ENCODE measurements around the gene MRNIP. TPM values are rescaled to one million over a fixed set of nuclear protein-coding genes. Genes with fewer than 3 reads are reported as not detected.
A peak's percentile ranks its signal among the peaks of the same experiment; 100 is the strongest.

Gene MRNIP
- total RNA-seq, 1 donor from 2014 or later, result 12.8 TPM

DNA sequence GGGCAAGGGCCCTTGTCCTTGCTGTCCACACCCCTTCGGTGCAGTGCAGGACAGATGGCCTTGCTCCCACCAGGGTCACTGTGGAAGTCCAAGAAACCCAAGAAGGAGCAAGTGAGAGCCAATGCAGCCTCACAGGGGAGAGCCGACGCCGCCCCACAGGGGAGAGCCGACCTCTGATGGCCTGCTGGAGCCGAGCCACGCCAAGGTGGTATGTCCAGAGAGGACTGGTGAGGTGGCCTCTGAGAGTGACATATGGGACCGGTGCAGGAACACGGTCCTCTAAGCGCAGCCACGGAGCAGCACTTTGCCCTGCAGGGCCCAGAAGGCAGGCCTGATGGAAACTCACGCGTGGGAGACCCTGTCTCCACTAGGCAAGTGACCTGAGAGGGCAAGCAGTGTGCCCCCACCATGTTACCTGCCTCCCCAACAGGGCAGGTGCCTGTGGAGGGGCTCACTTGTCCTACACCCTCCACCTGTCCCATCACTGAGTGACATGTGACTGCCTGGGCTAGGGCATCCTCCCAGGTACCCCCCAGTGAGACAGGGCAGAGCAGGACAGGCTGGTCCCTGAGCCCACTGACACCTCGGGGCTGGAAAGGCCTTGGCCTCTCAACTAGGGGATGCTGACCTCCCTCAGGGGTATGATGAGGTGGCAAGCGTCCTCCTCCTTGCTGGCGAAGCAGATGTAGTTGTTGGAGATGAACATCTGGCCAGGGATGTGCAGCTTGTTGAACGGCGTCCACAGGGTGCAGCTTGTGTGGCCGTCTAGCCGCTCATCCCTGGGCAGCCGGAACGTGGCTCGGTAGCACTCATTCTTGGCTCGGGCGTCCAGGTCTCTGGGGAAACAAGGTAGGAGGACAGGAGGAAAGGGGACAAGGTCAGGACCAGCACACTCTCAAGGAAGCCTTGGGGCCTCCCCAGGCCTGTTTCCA, 32.4 kb upstream of the MRNIP start:
- ATAC-seq (no peak), DNase-seq (ENCODE audit: low spot score) (no peak)

DNA sequence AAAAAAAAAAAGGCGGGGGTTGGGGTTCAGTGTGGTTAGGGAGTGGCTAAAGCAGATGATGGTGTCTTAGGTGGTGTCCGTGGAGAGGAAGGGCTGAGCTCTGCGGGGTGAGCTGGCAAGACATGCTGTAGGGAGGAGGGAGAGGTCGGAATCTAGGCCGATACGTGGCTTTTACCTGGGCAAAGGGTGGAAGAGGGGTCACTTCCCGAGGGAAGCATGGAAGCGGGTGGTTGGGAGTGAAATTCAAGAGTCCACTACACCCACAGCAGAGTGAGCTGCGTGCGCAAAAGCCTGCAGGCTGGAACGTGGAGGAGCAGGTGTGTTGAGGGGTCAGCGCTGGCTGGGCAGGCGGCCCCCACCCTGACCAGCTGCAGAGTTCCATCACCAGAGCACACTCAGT, 31.3 kb upstream of the MRNIP start:
- DNase-seq (ENCODE audit: low spot score) (no peak), ATAC-seq (no peak)

DNA sequence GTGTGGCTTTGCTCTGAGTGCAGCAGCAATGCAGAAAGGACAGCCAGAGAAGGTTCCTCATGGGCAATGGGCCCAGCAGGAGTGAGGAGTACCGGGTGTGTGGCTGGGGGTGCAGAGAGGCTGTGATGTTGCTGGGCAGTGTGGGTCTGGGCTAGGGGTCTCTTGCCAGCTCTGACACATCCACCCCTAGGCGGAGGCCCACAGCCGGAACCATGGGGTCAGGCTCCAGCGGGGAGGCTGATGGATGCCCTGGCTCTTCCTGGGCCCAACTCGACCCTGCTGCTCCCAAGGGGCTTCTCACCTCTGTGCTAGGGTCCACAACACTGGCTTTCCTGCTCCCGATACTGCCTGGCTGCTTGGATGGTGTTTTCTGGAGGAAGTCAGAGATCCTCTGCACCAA, 29.2 kb upstream of the MRNIP start:
- ATAC-seq (no peak), DNase-seq (ENCODE audit: low spot score) (no peak)

DNA sequence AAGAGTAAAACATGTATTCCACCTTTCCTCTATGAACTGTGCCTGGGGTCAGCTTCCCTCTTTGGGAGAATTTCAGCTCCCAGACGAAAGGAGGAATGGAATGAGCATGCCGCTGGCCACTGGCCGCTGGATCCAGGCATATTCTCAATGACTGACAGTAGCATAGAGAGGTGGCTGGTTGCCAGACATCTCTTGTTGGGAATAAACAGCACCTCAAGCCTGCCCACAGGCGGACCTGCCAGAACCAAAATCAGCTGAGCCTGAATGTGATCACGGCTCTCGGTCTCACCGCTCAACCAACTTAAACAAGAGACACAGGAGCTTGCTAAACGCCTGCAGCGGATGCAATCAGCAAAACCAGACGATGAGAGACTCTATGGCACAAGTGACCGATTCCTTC, 28.5 kb upstream of the MRNIP start:
- DNase-seq (ENCODE audit: low spot score) (no peak), ATAC-seq (no peak)

DNA sequence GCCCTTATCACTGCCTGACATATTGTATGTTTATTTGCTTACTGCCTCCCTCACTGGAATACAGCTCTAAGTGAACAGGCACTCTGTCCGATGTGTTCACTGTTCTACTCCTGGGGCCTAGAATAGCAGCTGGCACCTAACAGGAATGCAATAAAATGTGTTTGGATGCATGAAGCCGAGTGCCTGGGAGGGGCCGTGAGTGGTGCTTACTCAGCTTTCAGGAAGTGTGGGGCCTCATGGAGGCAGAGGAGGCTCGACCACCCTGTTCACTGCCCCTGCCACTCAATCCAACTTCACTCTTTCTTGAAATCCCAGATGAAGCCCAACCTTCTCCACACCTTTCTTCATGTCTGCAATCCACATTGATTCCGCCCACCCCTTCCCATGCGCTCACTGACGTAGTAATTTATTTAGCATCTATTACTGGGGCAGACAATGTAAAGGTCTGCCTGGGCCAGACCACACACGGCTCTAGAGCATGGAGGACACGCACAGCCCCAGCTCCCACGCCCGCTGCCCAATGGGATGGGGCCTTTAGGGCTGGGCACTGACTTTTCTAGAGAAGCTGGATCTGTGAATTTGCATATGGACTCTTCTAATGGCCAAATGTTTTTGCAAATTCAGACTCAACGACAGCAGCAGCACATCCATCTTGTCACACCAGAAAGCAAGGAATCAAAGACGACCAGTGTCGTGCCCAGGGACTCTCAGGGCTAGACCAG, 27.7 kb upstream of the MRNIP start:
- DNase-seq (ENCODE audit: low spot score) (no peak), ATAC-seq (no peak)

DNA sequence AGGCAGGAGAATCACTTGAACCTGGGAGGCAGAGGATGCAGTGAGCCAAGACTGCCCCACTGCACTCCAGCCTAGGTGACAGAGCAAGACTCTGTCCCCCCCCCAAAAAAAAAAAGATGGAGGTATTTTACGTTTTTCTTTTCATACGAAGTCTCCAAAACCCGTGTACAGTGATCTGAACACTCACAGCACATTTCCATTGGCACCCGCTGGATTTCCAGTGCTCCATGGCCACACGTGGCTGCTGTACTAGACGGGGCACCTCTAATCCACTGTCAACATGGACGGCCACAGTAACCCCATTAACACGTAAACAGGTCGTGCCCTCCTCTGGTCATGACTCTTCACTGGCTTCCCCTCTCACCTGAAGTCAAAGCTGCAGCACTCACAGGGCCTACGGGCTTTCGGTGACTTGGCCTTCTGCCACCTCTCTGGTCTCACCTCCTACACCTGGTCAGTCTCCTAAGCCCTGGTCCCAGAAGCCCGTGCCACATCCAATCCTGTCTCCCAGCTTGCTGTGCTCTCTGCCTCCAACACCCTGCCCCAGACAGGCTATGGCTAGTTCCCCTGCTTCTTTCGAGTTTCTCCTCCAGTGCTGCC, 27.0 kb upstream of the MRNIP start:
- ATAC-seq (no peak), DNase-seq (ENCODE audit: low spot score) (no peak)

DNA sequence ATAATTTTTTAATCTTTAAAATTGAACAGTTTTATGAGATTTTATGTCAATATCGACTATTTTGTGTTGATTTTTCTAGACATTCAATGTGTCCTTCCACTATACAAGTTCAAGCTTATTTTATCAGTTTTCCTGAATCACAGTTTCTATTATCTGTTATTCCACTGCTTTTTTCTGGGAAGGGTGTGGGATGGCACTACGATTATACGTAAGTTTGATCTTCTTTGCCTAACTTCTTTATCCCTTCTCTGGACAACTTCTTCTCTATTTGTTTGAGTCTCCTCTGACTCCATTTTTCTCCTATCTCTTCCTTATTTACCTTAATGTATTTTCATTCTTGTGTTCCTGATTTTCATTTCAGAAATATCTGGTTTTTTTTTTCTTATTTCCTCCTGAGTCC, 24.5 kb upstream of the MRNIP start:
- ATAC-seq (no peak), DNase-seq (ENCODE audit: low spot score) (no peak)

DNA sequence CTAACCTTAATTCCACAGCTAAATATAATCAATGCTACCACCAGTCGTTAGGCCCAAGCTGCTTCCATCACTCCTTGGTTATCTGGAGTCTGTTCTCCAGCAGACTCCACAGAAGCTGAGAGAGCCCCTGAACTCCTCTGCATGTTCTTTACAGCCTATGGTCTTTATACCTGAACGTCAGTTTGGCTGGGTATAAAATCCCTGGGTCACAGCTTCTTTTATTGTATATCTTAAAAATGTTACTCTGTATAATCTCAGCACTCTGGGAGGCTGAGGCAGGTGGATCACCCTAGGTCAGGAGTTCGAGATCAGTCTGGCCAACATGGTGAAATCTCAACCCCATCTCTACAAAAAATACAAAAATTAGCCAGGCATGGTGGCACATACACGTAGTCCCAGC, 23.7 kb upstream of the MRNIP start:
- no peak for DNase-seq (ENCODE audit: low spot score)
- no peak for ATAC-seq

DNA sequence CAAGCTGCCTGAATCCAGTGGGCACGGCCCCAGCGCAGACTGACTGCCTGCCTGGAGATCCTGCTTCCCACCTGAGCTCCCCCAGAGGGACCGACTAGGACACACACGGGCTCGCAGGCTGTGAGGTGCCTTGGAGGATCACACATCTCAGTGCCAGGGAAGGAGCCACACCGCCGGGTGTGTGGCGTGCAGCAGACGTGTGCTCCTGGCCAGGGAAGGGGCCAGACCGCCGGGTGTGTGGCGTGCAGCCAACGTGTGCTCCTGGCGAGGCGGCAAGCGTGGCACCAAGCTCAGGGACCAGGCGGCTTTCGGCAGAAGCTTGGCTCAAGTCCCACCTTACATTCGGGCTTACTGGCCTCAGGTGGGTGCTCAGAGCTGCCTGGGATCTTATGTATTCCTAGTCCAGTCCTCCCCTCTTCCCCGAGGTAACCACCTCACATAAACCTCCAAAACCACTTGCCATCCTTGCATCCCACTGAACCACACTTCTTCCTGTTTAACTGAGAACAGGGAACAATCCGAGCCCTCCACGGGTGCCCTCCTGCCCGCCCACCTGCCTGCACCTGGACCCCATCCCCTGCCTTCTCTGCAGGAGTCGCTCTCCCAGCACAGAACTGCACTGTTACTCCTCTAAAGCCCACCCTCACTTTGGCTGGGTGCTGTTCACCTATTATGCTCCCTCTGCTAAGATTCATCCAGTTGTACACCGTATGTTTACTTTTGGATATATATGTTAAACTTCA, 22.4 kb upstream of the MRNIP start:
- ATAC-seq, result no peak

DNA sequence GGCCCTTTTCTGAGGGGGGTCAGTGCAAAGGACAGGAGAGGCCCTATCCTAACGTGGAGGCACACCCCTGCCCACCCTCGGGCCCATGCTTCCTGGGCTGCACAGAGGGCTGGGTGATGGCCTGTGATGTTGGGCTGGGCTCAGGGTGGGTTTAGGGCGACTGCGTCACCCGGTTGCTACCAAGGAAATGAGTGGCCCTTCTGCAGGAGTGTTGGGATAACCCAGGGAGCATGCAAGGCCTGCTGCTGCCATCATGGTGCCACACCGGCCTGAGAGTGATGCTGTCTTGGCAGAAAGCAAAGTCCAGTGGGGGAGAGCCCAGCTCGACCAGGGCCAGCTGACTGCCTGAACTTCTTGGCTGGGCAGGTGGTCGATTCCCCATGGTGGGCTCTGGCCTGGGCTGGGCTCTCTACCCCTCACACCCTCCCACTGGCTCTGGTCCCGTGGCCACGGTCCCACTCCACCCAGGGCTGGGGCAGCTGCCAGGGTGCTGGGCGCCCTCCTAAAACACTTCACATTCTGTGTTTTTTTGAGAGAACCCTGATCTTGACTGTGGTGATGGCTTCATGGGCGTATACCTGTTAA, 21.5 kb upstream of the MRNIP start:
- DNase-seq (ENCODE audit: low spot score) (no peak), ATAC-seq (peak; percentile 11)

More for the DNA sequence above, 22.4 kb upstream of the MRNIP start:
- no peak for DNase-seq (ENCODE audit: low spot score)

DNA sequence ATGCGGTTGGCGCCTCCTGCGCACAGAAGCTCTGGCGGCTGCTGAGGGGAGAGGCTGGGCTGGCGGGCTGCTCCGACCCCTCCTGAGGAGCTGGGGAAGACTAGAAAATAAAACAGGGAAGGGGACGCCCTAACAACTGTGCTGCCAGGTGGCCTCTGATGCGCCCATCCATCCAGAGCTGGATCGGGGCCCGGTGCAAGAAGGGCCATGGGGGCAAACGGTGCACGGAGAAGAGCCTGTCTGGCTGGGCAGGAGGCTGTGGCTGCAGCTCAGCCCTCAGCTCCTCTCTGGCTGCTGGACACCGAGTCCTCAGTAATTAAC, 21.0 kb upstream of the MRNIP start:
- DNase-seq (ENCODE audit: low spot score), result no peak
- no peak for ATAC-seq

DNA sequence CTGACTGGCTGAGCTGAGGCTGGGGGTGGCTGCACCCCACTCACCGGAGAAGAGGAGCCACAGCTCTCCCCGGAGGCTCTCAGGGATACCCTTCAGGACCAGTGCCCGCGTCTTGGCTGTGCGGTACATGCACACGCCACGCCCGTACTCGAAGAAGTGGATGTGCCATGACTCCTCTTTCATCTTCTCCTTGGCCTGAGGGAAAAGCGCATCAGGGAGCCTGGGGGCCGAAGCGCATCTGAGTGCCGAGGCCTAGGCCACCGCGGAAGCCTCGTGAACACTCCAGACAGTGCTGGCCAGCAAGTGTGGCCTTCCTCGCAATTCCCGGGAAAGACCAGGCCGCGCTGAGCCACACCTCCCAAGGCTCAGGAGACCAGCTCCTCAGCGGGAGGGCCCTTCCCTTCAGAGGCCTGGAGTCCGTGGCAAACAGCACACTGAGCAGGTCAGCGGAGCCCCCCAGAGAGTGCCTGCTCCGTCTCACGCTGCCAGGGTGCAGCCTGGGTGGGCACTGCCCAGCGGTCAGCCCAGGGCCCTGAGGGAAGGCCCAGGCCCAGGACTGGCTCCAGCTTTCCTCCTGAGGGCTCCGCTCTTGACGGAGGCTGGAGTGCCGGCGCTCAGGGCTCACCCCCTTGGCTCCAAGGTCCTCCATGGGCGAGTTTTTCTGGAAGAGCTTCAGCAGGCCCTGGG, 20.5 kb upstream of the MRNIP start:
- DNase-seq (ENCODE audit: low spot score), result no peak
- ATAC-seq, result peak; percentile 17

DNA sequence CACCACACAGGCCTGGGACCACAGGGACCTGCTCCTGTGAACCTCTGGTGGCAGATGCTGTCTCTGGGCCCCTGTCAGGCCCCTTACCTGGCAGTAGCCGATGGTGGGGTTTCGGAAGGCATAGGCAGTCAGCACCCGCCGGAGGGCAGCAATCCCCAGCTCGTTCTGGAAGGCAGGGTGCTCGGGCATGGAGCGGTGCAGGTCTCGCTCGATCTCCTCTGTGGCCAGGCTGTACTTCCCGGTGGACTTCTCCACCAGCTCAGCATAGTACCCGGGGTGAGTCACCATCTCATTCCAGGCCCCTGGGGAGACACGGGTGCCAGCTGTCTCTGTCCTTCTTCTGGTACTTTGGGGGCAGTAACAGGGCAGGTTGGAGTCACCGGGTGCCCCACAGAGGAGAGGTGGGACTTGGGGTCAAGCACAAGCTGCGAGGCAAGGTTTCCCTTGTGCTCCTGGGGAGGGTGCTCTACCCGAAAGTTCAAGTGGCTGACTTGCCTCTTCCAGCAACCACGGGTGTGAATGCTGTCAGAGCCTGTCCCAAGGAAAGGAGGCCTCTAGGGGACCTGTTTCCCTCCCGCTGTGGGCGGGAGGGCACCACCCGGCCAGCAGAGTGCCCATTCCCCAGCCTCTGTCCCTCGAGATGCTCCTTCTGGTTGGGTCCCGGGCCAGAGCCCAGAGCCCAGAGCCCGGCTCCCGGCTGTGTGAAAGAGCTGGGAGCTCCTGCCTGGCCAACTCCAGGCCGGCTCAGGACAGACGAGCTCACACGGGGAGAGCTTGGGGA, 19.8 kb upstream of the MRNIP start:
- DNase-seq (ENCODE audit: low spot score) (no peak), ATAC-seq (no peak)

DNA sequence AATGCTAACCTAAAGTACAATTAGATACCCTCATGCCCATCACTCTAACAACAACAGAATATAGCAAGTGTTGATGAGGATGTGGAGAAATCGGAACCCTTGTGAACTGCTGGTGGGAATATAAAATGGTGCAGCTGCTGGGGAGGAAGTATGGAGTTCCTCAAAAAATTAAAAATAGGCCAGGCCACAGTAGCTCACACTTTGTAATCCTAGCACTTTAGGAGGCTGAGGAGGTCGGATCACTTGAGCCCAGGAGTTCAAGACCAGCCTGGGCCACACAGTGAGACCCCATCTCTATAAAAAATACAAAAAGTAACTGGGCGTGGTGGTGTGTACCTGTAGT, 18.0 kb upstream of the MRNIP start:
- DNase-seq (ENCODE audit: low spot score), result no peak
- ATAC-seq, result no peak

DNA sequence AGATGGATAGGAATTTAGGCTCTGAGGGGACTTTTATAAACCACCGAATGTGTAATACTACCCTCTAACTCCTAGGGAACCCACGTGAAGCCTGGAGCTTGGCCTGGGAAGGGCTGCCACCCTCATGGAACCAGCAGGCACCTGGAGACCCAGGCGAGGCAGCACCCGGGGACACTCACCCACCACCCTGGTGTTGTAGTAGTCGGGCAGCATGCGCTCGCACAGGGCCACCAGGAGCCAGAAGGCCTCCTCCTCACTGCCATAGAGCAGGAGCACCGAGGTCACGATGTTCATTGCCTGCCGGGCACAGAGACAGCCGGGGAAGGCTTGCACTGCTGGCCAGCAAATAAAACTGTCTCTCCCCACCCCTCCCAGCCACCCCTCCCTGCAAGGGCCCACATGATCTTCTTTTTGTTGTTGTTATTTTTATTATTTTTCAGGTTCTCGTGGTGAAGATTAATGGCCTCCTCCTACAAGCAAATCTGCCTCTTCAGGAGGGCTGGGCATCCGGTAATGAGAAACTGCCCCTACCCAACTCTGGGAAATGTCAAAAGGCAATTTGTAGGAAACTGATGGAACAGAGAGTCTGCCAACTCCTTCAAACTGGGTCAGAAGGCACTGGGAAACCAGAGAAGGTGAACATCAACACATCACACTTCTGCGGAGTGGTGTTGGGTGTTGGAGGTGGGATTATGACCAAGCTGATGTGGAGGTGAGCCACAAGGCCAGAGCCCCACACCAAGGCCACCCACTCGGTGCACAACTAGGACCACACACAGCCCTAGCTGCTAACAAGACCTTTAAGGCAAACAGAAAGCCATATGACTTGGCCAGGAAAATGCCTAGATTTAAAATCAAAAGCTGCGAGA, 17.4 kb upstream of the MRNIP start:
- DNase-seq (ENCODE audit: low spot score), result no peak
- no peak for ATAC-seq

DNA sequence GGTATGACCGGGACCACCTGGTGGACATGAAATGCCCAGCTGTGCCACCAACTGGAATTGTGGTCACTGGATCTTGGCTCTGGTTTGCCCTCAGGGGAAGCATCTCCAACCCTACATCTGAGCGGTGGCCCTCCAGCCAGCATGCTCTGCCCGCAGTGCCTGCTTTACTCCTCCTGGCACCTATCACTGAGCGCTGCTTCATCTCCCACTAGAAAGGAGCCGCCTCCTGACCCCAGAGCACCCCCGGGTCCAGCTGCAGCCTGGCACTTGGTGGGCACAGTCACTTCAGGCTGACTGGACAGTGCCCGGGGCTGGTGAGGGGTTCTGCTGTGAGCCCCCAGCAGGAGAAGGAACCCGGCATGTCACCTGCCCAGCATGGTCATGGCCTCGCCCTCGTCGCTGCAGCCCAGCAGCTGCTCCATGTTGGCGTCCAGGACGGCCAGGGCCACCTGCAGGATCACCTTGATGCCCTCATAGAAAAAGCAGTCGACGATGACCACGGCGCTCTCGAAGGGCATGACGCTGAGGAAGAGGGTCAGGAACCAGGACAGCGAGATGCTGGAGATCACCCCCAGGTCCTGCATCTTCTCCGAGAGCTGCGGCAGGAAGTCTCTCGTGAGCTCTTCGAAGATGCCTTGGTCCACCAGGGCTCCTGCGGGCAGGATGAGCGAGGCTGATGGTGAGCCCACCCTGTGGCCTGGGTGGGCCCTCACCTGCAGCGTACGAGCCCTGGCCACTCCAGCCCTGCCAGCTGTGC, 16.1 kb upstream of the MRNIP start:
- ATAC-seq (no peak), DNase-seq (ENCODE audit: low spot score) (no peak)

DNA sequence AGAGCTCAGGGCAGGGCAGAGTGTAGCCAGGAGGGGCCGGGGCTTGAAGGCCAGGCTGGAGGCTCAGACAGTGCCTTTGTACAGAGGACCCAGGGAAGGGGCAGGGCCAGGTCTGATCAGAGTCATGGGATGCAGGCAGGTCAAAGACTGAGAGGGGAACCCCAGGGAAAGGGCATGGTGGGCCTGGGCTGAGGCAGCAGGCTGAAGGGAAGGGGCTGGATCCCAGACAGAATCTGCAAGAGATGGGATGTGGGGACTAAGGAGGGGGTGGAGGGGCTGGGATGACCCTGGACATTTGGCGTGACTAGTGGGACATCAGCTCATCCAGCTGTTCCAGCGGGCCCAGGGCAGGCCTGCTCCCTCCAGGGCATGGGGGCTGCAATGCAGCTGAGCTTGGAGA, 15.5 kb upstream of the MRNIP start:
- no peak for DNase-seq (ENCODE audit: low spot score)
- no peak for ATAC-seq

DNA sequence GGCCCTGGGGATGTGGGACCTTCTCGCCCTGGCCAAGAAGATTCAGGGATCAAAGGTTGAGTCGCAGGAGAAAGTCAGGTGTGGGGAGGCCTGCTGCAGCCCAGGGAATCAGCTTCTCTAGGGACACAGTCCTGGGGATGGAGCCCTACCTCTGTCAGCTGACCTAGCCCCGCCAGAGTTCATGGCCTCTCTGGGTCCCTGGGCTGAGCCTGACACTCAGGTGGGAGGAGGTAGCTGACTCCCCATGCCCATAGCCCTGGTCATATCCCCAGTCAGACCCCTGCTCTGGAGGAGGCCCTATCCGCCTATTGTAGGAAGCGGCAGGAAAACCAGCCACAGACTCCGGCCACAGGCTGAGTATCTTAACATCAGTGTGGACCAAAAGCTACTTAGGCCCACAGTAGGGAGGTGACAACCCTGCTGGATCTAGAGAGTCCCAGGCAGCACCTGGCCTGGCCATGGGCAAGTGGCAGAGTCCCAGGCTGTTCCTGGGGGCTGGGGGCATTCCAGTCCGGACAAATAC, 15.0 kb upstream of the MRNIP start:
- no peak for DNase-seq (ENCODE audit: low spot score)
- no peak for ATAC-seq
